Karpas-422 (cell line): Measurements from ENCODE around the gene ANKRD31. TPM values are rescaled to one million over a fixed set of nuclear protein-coding genes. Genes with fewer than 3 reads are reported as not detected.
"Not testable (repeated sequence)": the region's sequence is repeated elsewhere in the genome, so short reads cannot be mapped to it uniquely, and the experiment has no call there.

Experiments used
- DNase-seq: peaks from one replicate; pipeline ENCODE4 v3.0.0-alpha.2; 2015
- H2AFZ ChIP-seq: fragments of 200-600 bp; sonication (generic); 2 replicates; pipeline ENCODE4 v1.6.1; 2014; ENCODE audit warnings: antibody characterized with exemption, low read length, mixed read lengths
- H3K27ac ChIP-seq: fragments of 200-600 bp; sonication (generic); 2 replicates; pipeline ENCODE4 v1.5.1; 2014; ENCODE audit warnings: mild to moderate bottlenecking, low read length, moderate library complexity
- H3K27me3 ChIP-seq: fragments of 200-600 bp; sonication (generic); 2 replicates; pipeline ENCODE4 v1.6.1; 2014; ENCODE audit warnings: low read length, mixed read lengths
- H3K36me3 ChIP-seq: fragments of 200-600 bp; sonication (generic); 2 replicates; pipeline ENCODE4 v1.6.1; 2014; ENCODE audit warnings: low read length, mixed read lengths; ENCODE audit not compliant: insufficient read depth
- H3K4me1 ChIP-seq: fragments of 200-600 bp; sonication (generic); 2 replicates; pipeline ENCODE4 v1.6.1; 2014; ENCODE audit warnings: mild to moderate bottlenecking, low read length, mixed read lengths
- H3K4me2 ChIP-seq: fragments of 200-600 bp; sonication (generic); 2 replicates; pipeline ENCODE4 v1.6.1; 2014; ENCODE audit warnings: low read length, low read depth, mild to moderate bottlenecking; ENCODE audit not compliant: poor library complexity, severe bottlenecking
- H3K4me3 ChIP-seq: fragments of 200-600 bp; sonication (generic); 2 replicates; pipeline ENCODE4 v1.5.1; 2014; ENCODE audit warnings: mild to moderate bottlenecking, antibody characterized with exemption, low read length, mixed read lengths
- H3K79me2 ChIP-seq: fragments of 200-600 bp; sonication (generic); 2 replicates; pipeline ENCODE4 v1.6.1; 2014; ENCODE audit warnings: mild to moderate bottlenecking, low read length, mixed read lengths
- H3K9ac ChIP-seq: fragments of 200-600 bp; sonication (generic); 2 replicates; pipeline ENCODE4 v1.6.0; 2014; ENCODE audit warnings: low read length
- H3K9me2 ChIP-seq: fragments of 200-600 bp; sonication (generic), shearing (Covaris generic); replicated peaks from 2 replicates; pipeline ENCODE4 v1.6.0; 2014; ENCODE audit warnings: mild to moderate bottlenecking, low read length, moderate library complexity; ENCODE audit not compliant: insufficient read depth
- H3K9me3 ChIP-seq: fragments of 300-700, 200-600 bp; sonication (generic); 2 replicates; pipeline ENCODE4 v1.6.1; 2014; ENCODE audit warnings: low read length, mixed read lengths
- H4K20me1 ChIP-seq: fragments of 200-600 bp; sonication (generic); 2 replicates; pipeline ENCODE4 v1.6.1; 2014; ENCODE audit warnings: mild to moderate bottlenecking, antibody characterized with exemption, low read length, low read depth; ENCODE audit not compliant: insufficient read depth
- total RNA-seq: library from RNA; depleted of rRNA; stranded (reverse); fragments of >200 nt; shearing (Covaris generic); gene quantifications from 2 replicates; pipeline ENCODE4 v1.2.3, GENCODE V29; 2014; ENCODE audit warnings: low replicate concordance

ANKRD31 gene
- total RNA-seq, 1 experiment from 2014 or later: 0.30 TPM

DNA sequence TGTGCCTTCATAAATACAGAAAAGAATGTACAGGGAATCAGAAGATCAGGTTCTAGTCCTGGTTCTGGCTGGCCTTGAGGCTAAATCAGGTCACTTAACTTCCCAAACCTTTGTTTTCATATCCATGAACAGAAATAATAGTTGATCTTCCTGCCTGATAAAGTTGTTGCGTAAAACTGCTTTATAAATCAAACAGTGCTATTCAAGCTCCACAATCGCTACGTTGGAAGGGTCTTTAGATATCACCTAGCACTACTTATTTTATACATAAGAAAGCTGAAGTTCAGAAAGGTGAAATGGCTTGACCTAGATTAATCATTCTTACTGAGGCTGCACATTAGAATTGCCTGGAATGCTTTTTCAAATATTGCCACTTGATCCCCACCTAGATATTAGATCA is 148.0 kb downstream of the ANKRD31 start:
- Histone ChIP-seq H3K9me3 (no peaks in the 10 kb centered on the region), H3K27ac (no peak overlapping the region), H3K4me2 (no peak overlapping the region), H3K27me3 (no peaks in the 10 kb centered on the region), H4K20me1 (no peaks in the 10 kb centered on the region), H2AFZ (no peak overlapping the region), H3K4me3 (no peak overlapping the region), H3K36me3 (no peaks in the 10 kb centered on the region), H3K9ac (no peak overlapping the region), H3K79me2 (no peaks in the 10 kb centered on the region), H3K4me1 (no peaks in the 10 kb centered on the region), H3K9me2 (no peaks in the 10 kb centered on the region)
- DNase-seq: no peak

DNA sequence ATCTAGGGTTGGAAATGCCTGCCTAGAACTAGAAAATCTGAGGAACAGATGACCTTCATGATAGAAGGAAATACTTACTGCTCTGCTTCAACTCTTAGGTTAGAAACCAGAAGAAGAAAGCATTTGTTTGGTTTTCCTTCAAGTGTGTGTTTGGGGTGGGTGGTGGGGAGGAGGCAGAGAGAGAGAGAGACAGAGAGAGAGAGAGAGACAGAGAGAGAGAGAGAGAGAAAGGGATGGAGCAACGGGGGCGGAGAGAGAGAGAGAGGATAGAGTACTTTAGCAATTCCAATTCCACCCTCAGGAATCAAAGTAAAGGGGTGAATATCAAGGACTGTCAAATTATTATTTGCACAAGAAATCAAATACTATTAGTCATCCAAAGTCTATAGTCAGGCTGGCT is 155.2 kb downstream of the ANKRD31 start:
- H4K20me1 ChIP-seq: no peaks in the 10 kb centered on the region
- no peaks in the 10 kb centered on the region for H3K9me3 ChIP-seq
- DNase-seq: no peak
- H3K9me2 ChIP-seq: no peaks in the 10 kb centered on the region
- no peak overlapping the region for H3K4me3 ChIP-seq
- no peak overlapping the region for H3K4me2 ChIP-seq
- H3K9ac ChIP-seq: no peak overlapping the region
- no peak overlapping the region for H2AFZ ChIP-seq
- no peaks in the 10 kb centered on the region for H3K36me3 ChIP-seq
- no peaks in the 10 kb centered on the region for H3K4me1 ChIP-seq
- H3K79me2 ChIP-seq: no peaks in the 10 kb centered on the region
- H3K27me3 ChIP-seq: no peaks in the 10 kb centered on the region
- H3K27ac ChIP-seq: no peak overlapping the region

- H3K27me3 ChIP-seq, H3K36me3 ChIP-seq, H3K9me3 ChIP-seq, H2AFZ ChIP-seq, H3K4me2 ChIP-seq, H3K79me2 ChIP-seq, H3K9ac ChIP-seq, H4K20me1 ChIP-seq, H3K9me2 ChIP-seq, H3K4me1 ChIP-seq, DNase-seq, H3K4me3 ChIP-seq, H3K27ac ChIP-seq: not testable (repeated sequence)
Observed at GRCh38 chr5:75079346-75079745, 157.3 kb downstream of the ANKRD31 start.

GRCh38 chr5:75078027-75078426 is 158.7 kb downstream of the ANKRD31 start:
- H3K9me2 ChIP-seq: no peaks in the 10 kb centered on the region
- no peaks in the 10 kb centered on the region for H3K9me3 ChIP-seq
- H3K4me1 ChIP-seq: no peaks in the 10 kb centered on the region
- H3K36me3 ChIP-seq: no peaks in the 10 kb centered on the region
- H3K9ac ChIP-seq: no peak overlapping the region
- H3K4me2 ChIP-seq: no peak overlapping the region
- no peak for DNase-seq
- no peaks in the 10 kb centered on the region for H3K27me3 ChIP-seq
- no peak overlapping the region for H3K27ac ChIP-seq
- no peaks in the 10 kb centered on the region for H3K79me2 ChIP-seq
- no peak overlapping the region for H2AFZ ChIP-seq
- no peaks in the 10 kb centered on the region for H4K20me1 ChIP-seq
- H3K4me3 ChIP-seq: no peak overlapping the region

- Histone ChIP-seq H2AFZ (no peak overlapping the region), H3K9me2 (no peaks in the 10 kb centered on the region), H3K4me1 (no peaks in the 10 kb centered on the region), H3K4me2 (no peak overlapping the region), H3K9me3 (no peaks in the 10 kb centered on the region), H3K36me3 (no peaks in the 10 kb centered on the region), H3K79me2 (no peaks in the 10 kb centered on the region), H4K20me1 (no peaks in the 10 kb centered on the region), H3K27me3 (no peaks in the 10 kb centered on the region), H3K4me3 (no peak overlapping the region), H3K27ac (no peak overlapping the region), H3K9ac (no peak overlapping the region)
- DNase-seq: no peak
Observed at GRCh38 chr5:75072061-75072460, 164.6 kb downstream of the ANKRD31 start.

- Histone ChIP-seq H3K9me2 (no peaks in the 10 kb centered on the region), H3K4me2 (no peak overlapping the region), H3K9me3 (no peaks in the 10 kb centered on the region), H3K36me3 (no peaks in the 10 kb centered on the region), H3K9ac (no peak overlapping the region), H3K4me3 (no peak overlapping the region), H3K27me3 (no peaks in the 10 kb centered on the region), H2AFZ (no peak overlapping the region), H3K79me2 (no peaks in the 10 kb centered on the region), H3K4me1 (no peaks in the 10 kb centered on the region), H3K27ac (no peak overlapping the region), H4K20me1 (no peaks in the 10 kb centered on the region)
- no peak for DNase-seq
Observed at GRCh38 chr5:75071100-75071499, 165.6 kb downstream of the ANKRD31 start.

GRCh38 chr5:75067434-75067833 is 169.2 kb downstream of the ANKRD31 start:
- H3K79me2 ChIP-seq: no peaks in the 10 kb centered on the region
- H3K9ac ChIP-seq: no peak overlapping the region
- no peaks in the 10 kb centered on the region for H3K9me3 ChIP-seq
- H3K27me3 ChIP-seq: no peaks in the 10 kb centered on the region
- no peak overlapping the region for H3K4me3 ChIP-seq
- DNase-seq: no peak
- H4K20me1 ChIP-seq: no peaks in the 10 kb centered on the region
- H3K4me1 ChIP-seq: no peaks in the 10 kb centered on the region
- H2AFZ ChIP-seq: no peak overlapping the region
- no peaks in the 10 kb centered on the region for H3K9me2 ChIP-seq
- no peak overlapping the region for H3K4me2 ChIP-seq
- no peaks in the 10 kb centered on the region for H3K36me3 ChIP-seq
- H3K27ac ChIP-seq: no peak overlapping the region

GRCh38 chr5:75062925-75063531 is 173.7 kb downstream of the ANKRD31 start:
- no peak for DNase-seq
- H3K79me2 ChIP-seq: no peaks in the 10 kb centered on the region
- no peaks in the 10 kb centered on the region for H3K4me1 ChIP-seq
- H3K9ac ChIP-seq: no peak overlapping the region
- H3K27me3 ChIP-seq: no peaks in the 10 kb centered on the region
- no peaks in the 10 kb centered on the region for H3K36me3 ChIP-seq
- no peak overlapping the region for H2AFZ ChIP-seq
- H3K4me3 ChIP-seq: no peak overlapping the region
- H3K27ac ChIP-seq: no peak overlapping the region
- H3K4me2 ChIP-seq: no peak overlapping the region
- H3K9me2 ChIP-seq: no peaks in the 10 kb centered on the region
- no peaks in the 10 kb centered on the region for H4K20me1 ChIP-seq
- H3K9me3 ChIP-seq: no peaks in the 10 kb centered on the region
